BJ (cell line): ENCODE results near the gene NCOA7. TPM values are rescaled to one million over a fixed set of nuclear protein-coding genes. Genes with fewer than 3 reads are reported as not detected.

Source experiments
- CTCF ChIA-PET: fragments of 350-600 bp; formaldehyde crosslinking; extraction: SDS; loops from one replicate; lab custom pipeline; 2021; ENCODE audit warnings: antibody characterized with exemption, inconsistent platforms; lab: Yijun Ruan, JAX
- POLR2A ChIA-PET: fragments of 300-600 bp; sonication (Branson Sonifier 250); formaldehyde crosslinking; extraction: SDS; loops from one replicate; lab custom pipeline; 2021; ENCODE audit warnings: antibody characterized with exemption; lab: Charles Lee
- DNase-seq: peaks from one replicate; pipeline ENCODE4 v3.0.0-alpha.2; 2011; ENCODE audit warnings: low read depth
- H3K27me3 ChIP-seq: 2 replicates; pipeline ENCODE4 v1.6.0; 2011; ENCODE audit warnings: low read length; ENCODE audit not compliant: control insufficient read depth, insufficient read depth
- H3K36me3 ChIP-seq: 2 replicates; pipeline ENCODE4 v1.5.1; 2011; ENCODE audit warnings: low read length; ENCODE audit not compliant: control insufficient read depth, insufficient read depth
- H3K4me3 ChIP-seq: 2 replicates; pipeline ENCODE4 v1.5.1; 2011; ENCODE audit warnings: low read depth, mild to moderate bottlenecking, control low read depth, low read length
- polyA plus RNA-seq: library from polyadenylated mRNA; depleted of rRNA; stranded (reverse); fragments of >200 nt; gene quantifications from 2 replicates; pipeline ENCODE4 v1.2.3, GENCODE V29; 2011
- TF ChIP-seq, protein P1 (sequence below): IDR thresholded peaks from 2 replicates; pipeline ENCODE4 v1.5.1; 2011; ENCODE audit warnings: low read depth, mild to moderate bottlenecking, control low read depth, inconsistent platforms, low read length, moderate library complexity; ENCODE audit not compliant: insufficient read depth

The NCOA7 gene
- polyA plus RNA-seq, 1 experiment, result 27.2 TPM

DNA sequence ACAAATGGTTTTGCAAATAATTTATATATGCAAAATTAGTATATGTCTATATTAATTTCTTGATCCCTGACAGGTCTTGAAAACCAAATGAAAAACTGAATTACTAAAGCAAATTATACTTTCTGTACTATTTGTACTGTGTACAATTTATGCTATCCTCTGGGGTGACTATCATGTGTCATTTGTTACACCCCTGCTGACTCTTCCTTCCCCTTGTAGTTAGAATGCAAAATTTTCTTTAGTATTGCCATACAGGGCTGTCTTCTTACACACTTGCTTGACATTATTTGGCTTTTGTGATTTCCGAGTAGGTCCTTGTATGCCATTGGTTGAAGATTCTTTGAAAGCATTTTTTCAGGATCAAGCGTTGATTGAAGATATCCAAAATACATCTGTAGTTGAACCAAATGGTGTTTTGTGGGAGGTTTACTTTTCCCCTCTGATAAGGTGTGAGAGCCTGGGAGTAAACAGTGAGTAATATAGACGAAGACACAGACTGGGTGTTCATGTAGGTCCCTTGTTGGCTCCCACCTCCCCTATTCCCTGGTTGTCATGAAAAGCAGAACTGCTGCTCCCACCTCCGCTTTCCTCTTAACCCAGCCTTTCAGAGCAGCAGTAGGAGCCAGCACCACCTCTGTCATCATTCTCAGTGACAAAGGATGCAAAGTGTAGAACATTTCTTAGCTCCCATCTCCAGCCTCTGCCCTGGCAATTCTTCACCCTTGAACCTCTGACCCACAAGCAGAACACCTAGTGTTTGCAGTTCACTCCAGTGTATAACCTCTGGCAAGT is 29.0 kb downstream of the NCOA7 start:
- POLR2A ChIA-PET, result no interaction called here
- H3K36me3 ChIP-seq, result 0 out of 2 replicates have a peak, but pooled peaks cover 2% of the 10 kb centered on the region
- CTCF ChIA-PET, result interaction anchor here (0.7 to 1.1 kb wide), 4 partner anchors 22 to 165 kb away, joined by 3 read pairs; no protein-coding TSS in a partner anchor

DNA sequence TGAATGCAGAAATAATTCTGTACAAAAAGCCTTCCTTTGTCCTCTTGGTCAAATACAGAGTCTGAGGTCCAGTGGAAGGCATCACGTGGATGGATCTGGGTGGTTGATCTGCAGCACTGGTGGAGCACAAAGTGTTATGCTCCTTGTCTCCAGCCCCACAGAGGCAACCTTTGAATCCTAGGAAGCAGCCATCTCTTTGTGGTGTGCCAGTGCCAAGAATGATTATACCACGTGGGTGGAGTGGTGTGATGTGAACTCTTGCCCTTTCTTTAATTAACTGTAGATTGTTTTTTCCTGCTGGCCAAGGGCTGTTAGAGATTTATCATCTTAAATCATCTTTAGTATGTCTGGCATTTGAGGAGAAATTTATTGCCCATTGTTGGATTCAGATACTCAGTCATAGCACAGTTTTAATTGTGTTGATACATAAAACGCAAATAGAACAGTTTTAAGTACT is 31.1 kb downstream of the NCOA7 start:
- Histone ChIP-seq H3K27me3 (no peaks in the 10 kb centered on the region), H3K36me3 (0 out of 2 replicates have a peak, but pooled peaks cover 2% of the 10 kb centered on the region), H3K4me3 (no peak overlapping the region)
- POLR2A ChIA-PET, result no interaction called here
- DNase-seq, result no peak
- CTCF ChIA-PET, result no interaction called here
- TF ChIP-seq, protein P1, sequence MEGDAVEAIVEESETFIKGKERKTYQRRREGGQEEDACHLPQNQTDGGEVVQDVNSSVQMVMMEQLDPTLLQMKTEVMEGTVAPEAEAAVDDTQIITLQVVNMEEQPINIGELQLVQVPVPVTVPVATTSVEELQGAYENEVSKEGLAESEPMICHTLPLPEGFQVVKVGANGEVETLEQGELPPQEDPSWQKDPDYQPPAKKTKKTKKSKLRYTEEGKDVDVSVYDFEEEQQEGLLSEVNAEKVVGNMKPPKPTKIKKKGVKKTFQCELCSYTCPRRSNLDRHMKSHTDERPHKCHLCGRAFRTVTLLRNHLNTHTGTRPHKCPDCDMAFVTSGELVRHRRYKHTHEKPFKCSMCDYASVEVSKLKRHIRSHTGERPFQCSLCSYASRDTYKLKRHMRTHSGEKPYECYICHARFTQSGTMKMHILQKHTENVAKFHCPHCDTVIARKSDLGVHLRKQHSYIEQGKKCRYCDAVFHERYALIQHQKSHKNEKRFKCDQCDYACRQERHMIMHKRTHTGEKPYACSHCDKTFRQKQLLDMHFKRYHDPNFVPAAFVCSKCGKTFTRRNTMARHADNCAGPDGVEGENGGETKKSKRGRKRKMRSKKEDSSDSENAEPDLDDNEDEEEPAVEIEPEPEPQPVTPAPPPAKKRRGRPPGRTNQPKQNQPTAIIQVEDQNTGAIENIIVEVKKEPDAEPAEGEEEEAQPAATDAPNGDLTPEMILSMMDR, result no peak

More for the DNA sequence above, 29.0 kb downstream of the NCOA7 start:
- H3K27me3 ChIP-seq, result no peaks in the 10 kb centered on the region
- no peak for DNase-seq
- H3K4me3 ChIP-seq, result no peak overlapping the region
- TF ChIP-seq, protein P1, result no peak

DNA sequence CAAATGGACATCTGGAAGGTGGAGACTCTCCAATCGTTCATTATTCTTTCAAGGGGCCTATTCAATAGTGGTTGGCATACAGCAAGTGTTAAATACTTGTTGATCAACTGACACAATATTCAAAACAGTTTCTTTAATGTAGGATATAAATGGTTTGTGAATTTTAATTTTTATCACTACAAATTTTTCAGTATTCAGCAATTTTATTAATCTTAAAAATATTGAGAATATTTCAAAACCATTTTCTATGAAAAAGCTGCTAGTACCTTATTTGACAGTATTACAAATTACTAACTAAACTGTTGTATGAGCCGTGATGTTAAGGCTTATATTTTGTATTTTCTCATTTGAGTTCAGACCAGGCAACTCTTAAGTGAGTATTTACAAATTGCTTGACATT is 32.4 kb downstream of the NCOA7 start:
- no peak for DNase-seq
- ChIA-PET CTCF (interaction anchor here (0.6 kb wide), 1 partner anchor 659 kb away, joined by 3 read pairs; no protein-coding TSS in a partner anchor), POLR2A (no interaction called here)
- no peak overlapping the region for H3K4me3 ChIP-seq
- H3K36me3 ChIP-seq, result 0 out of 2 replicates have a peak, but pooled peaks cover 2% of the 10 kb centered on the region
- H3K27me3 ChIP-seq, result no peaks in the 10 kb centered on the region
- TF ChIP-seq, protein P1, result no peak

DNA sequence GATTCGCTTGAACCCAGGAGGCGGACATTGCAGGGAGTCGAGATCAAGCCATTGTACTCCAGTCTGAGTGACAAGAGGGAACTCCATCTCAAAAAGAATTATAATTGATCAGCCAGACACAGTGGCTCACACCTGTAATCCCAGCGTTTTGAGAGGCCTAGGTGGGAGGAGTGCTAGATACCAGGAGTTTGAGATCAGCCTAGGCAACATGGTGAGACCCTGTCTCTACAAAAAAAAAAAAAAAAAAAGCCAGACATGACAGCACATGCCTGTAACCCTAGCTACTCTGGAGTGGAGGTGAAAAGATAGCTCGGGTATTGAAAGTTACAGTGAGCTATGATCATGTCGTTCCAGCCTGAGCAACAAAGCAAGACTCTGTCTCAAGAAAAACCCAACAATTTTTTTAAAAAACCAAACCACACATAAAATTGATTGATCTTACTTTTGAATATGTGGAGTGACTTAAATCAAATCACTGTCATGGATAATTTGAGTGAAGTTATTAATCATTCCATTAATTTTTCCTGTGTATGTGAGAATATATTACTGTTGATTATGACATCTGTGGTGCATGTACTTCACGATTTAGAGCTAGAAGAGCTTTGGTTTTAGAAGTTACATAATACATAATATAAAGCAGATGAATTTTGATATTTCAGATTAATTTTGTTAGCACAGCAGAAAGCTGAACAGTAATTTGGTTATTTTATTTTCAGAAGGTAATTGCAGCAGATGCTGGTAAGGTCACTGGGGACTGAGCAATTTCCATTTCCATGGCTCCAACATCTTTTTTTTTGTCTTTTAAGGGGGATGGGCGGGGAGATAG is 34.4 kb downstream of the NCOA7 start:
- CTCF ChIA-PET, result interaction anchor here (0.9 to 1.3 kb wide), 2 partner anchors 9 to 35 kb away, joined by 3 to 4 read pairs; partner anchors contain the start of gene NCOA7
- no peak for DNase-seq
- Histone ChIP-seq H3K36me3 (0 out of 2 replicates have a peak, but pooled peaks cover 2% of the 10 kb centered on the region), H3K4me3 (no peak overlapping the region), H3K27me3 (no peaks in the 10 kb centered on the region)
- TF ChIP-seq, protein P1, result no peak
- POLR2A ChIA-PET, result no interaction called here
